ENCODE measurements around the gene TRPT1. TPM values are rescaled to one million over a fixed set of nuclear protein-coding genes. Genes with fewer than 3 reads are reported as not detected.

The TRPT1 gene
- total and polyA plus RNA-seq, 2 experiments from 2014 or later = 36.9 to 52.2 TPM

- Mint-ChIP-seq H3K27me3 (ENCODE audit: insufficient read depth, low read depth, poor library complexity) (peaks cover 21% of the 10 kb centered on the region), H3K4me3 (no peak overlapping the region), H3K4me1 (peaks cover 14% of the 10 kb centered on the region)
Observed at GRCh38 chr11:64176751-64177150, 49.2 kb downstream of the TRPT1 start.

More at GRCh38 chr11:64176751-64177150, 49.2 kb downstream of the TRPT1 start:
- Histone ChIP-seq H3K4me3 (no peak overlapping the region), H3K36me3 (ENCODE audit: insufficient read depth) (no peaks in the 10 kb centered on the region), H3F3A (replicated peaks; ENCODE audit: low read depth) (0 out of 2 replicates have a peak, but pooled peaks cover under 1% of the 10 kb centered on the region), H3K4me1 (ENCODE audit: insufficient read depth) (peaks cover 7% of the 10 kb centered on the region; the same call in 1 of the 2 replicates), H3K4me2 (no peak overlapping the region), H3K27ac (ENCODE audit: low read depth) (no peak overlapping the region), H3K27me3 (ENCODE audit: insufficient read depth) (no peaks in the 10 kb centered on the region), H4K20me1 (replicated peaks; ENCODE audit: insufficient read depth) (peaks cover 5% of the 10 kb centered on the region; the same call in 1 of the 2 replicates), H3K79me2 (replicated peaks; ENCODE audit: insufficient read depth) (no peaks in the 10 kb centered on the region), H2AFZ (no peak overlapping the region), H3K9me2 (ENCODE audit: insufficient read depth) (no peaks in the 10 kb centered on the region)
- Mint-ChIP-seq H3K9me3 (peaks cover 14% of the 10 kb centered on the region), H3K27ac (no peak overlapping the region), H3K36me3 (ENCODE audit: low read depth) (peaks cover 32% of the 10 kb centered on the region)
- TF ChIP-seq, protein P1, sequence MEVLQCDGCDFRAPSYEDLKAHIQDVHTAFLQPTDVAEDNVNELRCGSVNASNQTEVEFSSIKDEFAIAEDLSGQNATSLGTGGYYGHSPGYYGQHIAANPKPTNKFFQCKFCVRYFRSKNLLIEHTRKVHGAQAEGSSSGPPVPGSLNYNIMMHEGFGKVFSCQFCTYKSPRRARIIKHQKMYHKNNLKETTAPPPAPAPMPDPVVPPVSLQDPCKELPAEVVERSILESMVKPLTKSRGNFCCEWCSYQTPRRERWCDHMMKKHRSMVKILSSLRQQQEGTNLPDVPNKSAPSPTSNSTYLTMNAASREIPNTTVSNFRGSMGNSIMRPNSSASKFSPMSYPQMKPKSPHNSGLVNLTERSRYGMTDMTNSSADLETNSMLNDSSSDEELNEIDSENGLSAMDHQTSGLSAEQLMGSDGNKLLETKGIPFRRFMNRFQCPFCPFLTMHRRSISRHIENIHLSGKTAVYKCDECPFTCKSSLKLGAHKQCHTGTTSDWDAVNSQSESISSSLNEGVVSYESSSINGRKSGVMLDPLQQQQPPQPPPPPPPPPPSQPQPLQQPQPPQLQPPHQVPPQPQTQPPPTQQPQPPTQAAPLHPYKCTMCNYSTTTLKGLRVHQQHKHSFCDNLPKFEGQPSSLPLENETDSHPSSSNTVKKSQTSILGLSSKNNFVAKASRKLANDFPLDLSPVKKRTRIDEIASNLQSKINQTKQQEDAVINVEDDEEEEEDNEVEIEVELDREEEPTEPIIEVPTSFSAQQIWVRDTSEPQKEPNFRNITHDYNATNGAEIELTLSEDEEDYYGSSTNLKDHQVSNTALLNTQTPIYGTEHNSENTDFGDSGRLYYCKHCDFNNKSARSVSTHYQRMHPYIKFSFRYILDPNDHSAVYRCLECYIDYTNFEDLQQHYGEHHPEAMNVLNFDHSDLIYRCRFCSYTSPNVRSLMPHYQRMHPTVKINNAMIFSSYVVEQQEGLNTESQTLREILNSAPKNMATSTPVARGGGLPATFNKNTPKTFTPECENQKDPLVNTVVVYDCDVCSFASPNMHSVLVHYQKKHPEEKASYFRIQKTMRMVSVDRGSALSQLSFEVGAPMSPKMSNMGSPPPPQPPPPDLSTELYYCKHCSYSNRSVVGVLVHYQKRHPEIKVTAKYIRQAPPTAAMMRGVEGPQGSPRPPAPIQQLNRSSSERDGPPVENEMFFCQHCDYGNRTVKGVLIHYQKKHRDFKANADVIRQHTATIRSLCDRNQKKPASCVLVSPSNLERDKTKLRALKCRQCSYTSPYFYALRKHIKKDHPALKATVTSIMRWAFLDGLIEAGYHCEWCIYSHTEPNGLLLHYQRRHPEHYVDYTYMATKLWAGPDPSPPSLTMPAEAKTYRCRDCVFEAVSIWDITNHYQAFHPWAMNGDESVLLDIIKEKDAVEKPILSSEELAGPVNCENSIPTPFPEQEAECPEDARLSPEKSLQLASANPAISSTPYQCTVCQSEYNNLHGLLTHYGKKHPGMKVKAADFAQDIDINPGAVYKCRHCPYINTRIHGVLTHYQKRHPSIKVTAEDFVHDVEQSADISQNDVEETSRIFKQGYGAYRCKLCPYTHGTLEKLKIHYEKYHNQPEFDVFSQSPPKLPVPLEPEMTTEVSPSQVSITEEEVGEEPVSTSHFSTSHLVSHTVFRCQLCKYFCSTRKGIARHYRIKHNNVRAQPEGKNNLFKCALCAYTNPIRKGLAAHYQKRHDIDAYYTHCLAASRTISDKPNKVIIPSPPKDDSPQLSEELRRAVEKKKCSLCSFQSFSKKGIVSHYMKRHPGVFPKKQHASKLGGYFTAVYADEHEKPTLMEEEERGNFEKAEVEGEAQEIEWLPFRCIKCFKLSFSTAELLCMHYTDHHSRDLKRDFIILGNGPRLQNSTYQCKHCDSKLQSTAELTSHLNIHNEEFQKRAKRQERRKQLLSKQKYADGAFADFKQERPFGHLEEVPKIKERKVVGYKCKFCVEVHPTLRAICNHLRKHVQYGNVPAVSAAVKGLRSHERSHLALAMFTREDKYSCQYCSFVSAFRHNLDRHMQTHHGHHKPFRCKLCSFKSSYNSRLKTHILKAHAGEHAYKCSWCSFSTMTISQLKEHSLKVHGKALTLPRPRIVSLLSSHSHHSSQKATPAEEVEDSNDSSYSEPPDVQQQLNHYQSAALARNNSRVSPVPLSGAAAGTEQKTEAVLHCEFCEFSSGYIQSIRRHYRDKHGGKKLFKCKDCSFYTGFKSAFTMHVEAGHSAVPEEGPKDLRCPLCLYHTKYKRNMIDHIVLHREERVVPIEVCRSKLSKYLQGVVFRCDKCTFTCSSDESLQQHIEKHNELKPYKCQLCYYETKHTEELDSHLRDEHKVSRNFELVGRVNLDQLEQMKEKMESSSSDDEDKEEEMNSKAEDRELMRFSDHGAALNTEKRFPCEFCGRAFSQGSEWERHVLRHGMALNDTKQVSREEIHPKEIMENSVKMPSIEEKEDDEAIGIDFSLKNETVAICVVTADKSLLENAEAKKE (CRISPR knock-in tag; IDR thresholded peaks at IDR 0.05) = no peak
- TF ChIP-seq JUNB (IDR thresholded peaks at IDR 0.05; ENCODE audit: unreplicated experiment) (no peak), EZH2 (IDR thresholded peaks at IDR 0.05; ENCODE audit: low read depth, unreplicated experiment) (no peak), CREB1 (CRISPR knock-in tag; IDR thresholded peaks at IDR 0.05; ENCODE audit: low read depth) (no peak), ZNF331 (CRISPR knock-in tag; IDR thresholded peaks at IDR 0.05; ENCODE audit: low read depth) (no peak), STAT1 (IDR thresholded peaks at IDR 0.05; ENCODE audit: unreplicated experiment) (no peak), POLR2AphosphoS5 (IDR thresholded peaks at IDR 0.05; ENCODE audit: low read depth) (no peak), NANOG (IDR thresholded peaks at IDR 0.05; ENCODE audit: borderline replicate concordance) (no peak), CTCF (conservative IDR thresholded peaks at IDR 0.05; ENCODE audit: low read depth in 2 of 2) (no peak), ZNF114 (CRISPR knock-in tag; IDR thresholded peaks at IDR 0.05) (no peak), EZH2phosphoT487 (IDR thresholded peaks at IDR 0.05; ENCODE audit: unreplicated experiment) (no peak)
- TF ChIP-seq, protein P2, sequence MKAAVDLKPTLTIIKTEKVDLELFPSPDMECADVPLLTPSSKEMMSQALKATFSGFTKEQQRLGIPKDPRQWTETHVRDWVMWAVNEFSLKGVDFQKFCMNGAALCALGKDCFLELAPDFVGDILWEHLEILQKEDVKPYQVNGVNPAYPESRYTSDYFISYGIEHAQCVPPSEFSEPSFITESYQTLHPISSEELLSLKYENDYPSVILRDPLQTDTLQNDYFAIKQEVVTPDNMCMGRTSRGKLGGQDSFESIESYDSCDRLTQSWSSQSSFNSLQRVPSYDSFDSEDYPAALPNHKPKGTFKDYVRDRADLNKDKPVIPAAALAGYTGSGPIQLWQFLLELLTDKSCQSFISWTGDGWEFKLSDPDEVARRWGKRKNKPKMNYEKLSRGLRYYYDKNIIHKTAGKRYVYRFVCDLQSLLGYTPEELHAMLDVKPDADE (IDR thresholded peaks at IDR 0.05) = no peak
- TF ChIP-seq, protein P3, sequence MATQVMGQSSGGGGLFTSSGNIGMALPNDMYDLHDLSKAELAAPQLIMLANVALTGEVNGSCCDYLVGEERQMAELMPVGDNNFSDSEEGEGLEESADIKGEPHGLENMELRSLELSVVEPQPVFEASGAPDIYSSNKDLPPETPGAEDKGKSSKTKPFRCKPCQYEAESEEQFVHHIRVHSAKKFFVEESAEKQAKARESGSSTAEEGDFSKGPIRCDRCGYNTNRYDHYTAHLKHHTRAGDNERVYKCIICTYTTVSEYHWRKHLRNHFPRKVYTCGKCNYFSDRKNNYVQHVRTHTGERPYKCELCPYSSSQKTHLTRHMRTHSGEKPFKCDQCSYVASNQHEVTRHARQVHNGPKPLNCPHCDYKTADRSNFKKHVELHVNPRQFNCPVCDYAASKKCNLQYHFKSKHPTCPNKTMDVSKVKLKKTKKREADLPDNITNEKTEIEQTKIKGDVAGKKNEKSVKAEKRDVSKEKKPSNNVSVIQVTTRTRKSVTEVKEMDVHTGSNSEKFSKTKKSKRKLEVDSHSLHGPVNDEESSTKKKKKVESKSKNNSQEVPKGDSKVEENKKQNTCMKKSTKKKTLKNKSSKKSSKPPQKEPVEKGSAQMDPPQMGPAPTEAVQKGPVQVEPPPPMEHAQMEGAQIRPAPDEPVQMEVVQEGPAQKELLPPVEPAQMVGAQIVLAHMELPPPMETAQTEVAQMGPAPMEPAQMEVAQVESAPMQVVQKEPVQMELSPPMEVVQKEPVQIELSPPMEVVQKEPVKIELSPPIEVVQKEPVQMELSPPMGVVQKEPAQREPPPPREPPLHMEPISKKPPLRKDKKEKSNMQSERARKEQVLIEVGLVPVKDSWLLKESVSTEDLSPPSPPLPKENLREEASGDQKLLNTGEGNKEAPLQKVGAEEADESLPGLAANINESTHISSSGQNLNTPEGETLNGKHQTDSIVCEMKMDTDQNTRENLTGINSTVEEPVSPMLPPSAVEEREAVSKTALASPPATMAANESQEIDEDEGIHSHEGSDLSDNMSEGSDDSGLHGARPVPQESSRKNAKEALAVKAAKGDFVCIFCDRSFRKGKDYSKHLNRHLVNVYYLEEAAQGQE (IDR thresholded peaks at IDR 0.05; ENCODE audit: unreplicated experiment) = no peak
- DNase-seq (ENCODE audit: low spot score) (no peak), ATAC-seq (no peak)
